ENCODE results near the gene MAP3K21.

DNA sequence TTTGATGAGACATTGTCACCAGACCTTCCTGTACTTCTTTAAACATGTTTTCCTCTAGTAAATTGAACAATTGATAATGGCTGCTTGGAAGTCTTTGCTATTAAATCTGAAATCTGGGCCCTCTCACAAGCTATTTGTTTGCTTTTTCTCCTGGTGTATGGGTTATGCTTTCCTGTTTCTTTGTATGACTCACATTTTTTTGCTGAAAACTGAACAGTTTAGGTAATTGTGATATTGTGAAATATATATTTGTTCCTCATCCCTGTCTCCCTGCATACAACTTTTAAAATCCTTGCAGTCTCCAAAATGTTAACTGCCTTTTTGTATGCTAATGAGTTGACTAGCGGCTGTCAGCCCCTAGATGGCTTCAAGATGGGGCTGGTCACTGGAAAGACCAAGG, 61.6 kb downstream of the MAP3K21 start:
- TF ChIP-seq, protein P1, sequence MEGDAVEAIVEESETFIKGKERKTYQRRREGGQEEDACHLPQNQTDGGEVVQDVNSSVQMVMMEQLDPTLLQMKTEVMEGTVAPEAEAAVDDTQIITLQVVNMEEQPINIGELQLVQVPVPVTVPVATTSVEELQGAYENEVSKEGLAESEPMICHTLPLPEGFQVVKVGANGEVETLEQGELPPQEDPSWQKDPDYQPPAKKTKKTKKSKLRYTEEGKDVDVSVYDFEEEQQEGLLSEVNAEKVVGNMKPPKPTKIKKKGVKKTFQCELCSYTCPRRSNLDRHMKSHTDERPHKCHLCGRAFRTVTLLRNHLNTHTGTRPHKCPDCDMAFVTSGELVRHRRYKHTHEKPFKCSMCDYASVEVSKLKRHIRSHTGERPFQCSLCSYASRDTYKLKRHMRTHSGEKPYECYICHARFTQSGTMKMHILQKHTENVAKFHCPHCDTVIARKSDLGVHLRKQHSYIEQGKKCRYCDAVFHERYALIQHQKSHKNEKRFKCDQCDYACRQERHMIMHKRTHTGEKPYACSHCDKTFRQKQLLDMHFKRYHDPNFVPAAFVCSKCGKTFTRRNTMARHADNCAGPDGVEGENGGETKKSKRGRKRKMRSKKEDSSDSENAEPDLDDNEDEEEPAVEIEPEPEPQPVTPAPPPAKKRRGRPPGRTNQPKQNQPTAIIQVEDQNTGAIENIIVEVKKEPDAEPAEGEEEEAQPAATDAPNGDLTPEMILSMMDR (IDR thresholded peaks at IDR 0.05; ENCODE audit: low read depth, low read length, poor library complexity, severe bottlenecking): no peak
- TF ChIP-seq EZH2phosphoT487 (IDR thresholded peaks at IDR 0.05; ENCODE audit: borderline replicate concordance, low read length): no peak

Data from DOHH2 (cell line).